Measurements from ENCODE around the gene NINJ2. TPM values are rescaled to one million over a fixed set of nuclear protein-coding genes. Genes with fewer than 3 reads are reported as not detected.
"Not testable (repeated sequence)": the region's sequence is repeated elsewhere in the genome, so short reads cannot be mapped to it uniquely, and the experiment has no call there.

Gene NINJ2
- total RNA-seq, 1 experiment from 2014 or later = not detected

DNA sequence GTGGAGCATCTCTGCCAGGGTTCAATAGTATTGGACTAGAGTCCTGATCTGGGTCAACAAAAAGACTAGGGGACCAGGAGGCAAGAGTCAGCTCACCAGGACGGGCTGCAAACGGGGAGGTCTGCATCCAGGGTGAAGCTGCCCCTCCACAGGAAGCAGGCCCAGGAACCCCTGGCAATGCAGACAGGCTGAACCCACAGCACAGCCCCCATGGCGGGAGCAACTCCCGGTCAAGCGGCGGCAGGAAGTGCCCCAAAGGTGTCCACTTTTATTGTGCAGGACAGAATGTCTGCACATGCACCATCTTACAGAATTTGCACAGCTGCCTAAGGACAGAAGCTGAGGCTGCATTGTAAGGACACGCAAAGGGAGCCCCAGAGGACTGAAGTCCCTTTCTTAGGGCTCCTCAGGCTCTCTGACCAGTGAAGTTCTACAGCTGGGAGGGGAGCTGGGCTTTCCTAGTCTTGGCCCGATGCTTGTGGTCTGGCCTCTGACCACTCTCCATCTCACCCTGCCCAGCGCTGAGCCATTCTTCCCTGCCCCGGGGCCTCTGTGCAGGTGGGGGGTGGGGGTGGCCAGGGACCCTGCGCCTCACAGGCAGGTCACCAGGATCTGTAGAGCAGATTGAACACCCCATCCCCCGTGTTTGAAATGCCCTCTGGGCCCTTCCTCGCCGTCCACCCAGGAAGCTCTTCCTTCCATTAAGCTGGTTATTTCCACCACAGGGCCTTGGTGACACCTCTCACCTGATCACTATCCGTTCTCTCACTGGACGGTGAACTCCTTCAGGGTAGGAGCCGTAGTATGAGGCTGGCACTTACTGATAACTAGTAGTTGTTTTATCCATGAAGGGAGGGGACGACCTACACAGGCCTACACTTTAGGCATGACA lies 75.9 kb downstream of the NINJ2 start:
- no peak for DNase-seq (ENCODE audit: low read depth)

DNA sequence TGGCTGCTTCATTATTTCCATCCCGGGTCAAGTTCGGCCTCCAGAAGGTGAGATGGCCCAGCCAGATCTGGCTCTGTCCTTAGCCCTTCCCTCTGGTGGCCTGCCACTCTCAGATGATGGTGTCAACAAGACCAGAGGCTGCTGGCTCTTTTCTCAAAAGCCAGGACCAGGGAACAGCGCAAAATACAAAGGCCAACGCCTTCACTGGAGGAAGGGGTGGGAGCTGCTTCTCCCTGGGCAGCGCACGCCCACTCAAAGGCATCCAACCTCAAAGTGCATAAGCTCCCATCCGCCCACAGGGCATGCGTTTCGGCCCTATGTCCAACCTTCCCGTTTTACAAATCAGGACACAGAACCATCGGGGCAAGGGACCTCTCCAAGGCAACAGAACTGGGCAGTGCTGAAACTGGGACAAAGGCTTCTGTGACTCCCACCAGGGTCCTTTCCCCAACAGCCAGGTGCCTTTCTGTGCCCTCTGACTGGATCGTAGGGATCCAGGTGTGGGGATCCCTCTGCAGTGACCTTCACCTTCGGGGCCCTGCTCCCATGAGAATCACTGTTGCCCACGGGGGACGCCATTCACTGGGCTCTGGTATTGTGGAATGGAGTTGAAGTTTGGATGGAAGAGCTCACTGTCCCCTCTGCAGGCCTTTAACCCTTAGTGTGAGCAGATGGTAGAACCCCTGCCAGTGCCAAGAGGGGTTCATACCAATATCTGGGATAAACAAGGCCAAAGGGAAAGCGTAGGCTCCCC lies 76.8 kb downstream of the NINJ2 start:
- no peak for DNase-seq (ENCODE audit: low read depth)

DNA sequence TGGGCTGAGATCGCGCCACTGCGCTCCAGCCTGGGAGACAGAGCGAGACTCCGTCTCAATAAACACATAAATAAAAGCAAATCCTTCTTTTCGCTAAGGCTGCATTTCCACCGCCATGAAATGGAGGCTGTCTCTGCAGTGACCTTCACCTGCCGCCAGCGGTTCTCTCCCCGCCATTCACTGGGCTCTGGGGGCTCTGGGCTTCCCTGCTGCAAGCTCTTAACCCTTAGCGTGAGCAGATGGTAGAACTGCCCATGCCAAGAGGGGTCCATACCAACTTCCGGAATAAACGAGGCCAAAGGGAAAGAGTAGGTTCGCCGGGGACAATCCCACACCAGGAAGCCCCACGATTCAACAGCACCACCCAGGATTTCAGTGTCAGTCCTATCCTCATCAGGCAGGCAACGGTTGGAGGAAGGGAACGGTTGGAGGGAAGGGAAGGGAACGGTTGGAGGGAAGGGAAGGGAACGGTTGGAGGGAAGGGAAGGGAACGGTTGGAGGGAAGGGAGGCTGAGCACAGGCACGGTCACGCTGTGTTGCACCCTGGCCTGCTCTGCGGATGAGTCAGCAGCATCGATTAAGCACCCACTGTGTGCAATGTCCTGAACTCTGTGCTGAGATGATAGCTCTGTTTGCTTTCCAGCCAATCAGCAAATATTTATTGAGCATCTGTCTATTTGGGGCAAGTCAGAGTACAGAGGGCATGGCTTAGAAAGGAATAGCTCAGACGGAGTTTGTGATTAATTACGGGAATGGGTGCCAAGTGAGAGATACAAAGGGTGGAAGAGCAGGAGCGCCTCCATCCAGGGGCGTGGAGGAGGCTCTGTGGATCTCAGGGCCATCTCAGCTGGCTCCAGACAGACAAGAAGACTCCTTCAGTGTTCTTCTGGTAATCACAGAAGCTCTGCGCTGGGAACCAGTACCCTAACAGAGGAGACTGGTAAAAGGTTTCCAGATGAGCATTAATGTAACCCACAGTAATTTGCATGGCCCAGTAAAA lies 77.9 kb downstream of the NINJ2 start:
- no peak for DNase-seq (ENCODE audit: low read depth)

DNA sequence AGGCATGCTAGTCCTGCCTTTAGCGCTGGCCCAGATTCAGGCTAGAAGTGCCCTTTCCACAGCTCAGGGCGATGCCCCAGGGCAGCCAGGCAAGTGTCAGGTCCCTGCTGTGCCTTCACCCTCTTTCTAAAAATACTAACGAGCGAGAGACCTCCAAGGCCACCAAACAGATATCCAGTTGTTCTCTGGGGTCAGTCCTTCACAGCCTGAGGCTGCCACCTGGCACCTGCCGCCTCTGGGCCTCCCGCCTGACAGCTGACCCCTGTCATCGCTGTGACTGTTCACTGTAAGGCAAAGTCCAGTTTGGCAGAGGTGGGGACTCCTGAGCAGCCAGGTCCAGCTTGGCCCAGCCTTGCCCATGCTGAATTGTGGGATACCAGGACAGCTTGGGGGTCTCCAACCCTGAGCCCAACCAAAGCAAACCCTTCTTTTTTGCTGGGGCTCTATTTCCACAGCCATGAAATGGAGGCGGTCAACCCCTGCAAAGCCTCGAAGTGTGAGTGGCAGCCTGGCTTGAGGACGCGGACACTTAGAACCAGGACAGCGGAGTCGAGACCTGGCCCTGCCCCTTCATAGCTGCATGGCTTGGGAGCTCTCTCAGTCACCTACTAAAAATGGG lies 79.9 kb downstream of the NINJ2 start:
- DNase-seq (ENCODE audit: low read depth) = no peak

DNA sequence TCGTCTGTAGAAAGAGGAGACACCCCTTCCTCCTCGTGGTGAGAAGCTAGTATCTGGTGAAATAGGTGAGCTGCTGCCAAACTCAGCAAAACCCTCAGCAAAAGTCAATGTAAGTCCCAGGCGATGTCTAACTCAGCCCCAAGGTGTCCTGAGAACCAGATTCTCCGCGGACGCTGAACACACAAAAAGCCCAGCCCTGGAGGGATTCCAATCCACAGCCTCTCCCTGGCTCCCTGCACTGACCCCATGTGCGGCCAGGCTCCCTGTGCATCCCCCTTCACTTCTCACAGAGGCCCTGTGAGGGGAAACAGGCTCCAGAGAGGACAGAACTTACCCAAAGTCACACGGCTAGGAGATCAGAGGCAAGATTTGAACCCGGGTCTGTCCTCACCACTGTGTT lies 81.5 kb downstream of the NINJ2 start:
- no peak for DNase-seq (ENCODE audit: low read depth)

DNA sequence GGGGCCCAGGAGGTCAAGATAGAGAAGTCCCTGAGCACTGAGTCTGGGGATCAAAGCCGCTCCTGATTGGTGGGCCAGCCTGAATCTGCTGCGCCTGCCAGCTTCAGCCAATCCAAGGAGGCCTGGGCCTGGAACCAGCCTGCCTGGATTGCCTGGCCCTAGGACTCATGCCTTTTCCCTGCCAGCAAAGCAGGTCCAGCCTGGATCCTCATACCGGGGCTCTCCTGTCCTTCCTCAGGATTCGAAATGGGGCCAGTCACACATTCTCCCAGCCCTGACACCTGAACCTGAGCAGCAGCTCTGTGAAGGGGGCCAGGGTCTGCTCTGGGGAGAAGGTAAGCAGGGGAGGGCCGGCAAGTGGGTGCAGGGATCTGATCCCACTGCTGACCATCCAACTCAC lies 81.9 kb downstream of the NINJ2 start:
- no peak for DNase-seq (ENCODE audit: low read depth)

DNA sequence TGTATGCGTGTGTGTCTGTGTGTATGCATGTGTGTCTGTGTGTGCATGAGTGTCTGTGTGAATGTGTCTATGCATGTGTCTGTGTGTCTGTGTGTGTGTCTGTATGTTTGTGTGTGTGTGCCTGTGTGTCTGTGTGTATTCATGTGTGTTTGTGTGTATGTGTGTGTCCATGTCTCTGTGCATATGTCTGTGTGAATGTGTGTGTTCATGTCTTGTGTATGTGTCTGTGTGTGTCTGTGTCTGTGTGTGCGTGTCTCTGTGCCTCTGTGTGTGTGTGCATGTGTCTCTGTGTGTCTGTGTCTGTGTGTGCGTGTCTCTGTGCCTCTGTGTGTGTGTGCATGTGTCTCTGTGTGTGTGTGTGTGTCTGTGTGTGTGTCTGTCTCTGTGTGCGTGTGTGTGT lies 82.4 kb downstream of the NINJ2 start:
- no peak for DNase-seq (ENCODE audit: low read depth)

DNA sequence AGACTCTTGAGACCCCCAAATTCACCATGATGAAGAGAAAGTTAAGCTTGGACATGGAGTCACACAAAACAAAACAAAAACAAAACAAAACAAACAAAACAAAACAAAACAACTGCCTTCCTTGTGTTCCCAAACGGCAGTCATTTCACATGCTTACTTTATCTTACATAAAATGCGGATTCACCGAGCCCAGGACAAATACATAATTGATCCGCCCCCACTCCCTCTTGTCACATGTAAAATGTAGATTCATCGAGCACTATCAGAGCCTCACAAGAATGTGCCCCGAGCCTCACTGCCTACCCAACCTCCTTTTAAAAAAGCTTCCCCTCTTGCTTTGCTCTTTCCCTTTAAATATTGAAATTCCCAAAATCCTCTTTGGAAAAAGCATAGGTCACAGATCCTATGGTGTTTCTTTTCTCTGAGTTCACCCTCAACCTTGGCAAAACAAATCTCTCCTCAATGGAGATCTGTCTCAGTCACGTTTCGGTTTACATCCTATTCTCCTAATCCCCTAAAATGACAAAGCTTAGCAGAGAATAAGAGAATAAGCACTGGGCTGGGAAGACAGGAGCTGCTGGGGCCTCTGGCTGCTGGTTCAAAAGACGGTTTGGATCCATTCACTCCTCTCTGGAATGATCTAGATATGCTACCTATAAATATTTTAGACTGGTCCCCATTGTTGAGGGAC lies 83.7 kb downstream of the NINJ2 start:
- no peak for DNase-seq (ENCODE audit: low read depth)

DNA sequence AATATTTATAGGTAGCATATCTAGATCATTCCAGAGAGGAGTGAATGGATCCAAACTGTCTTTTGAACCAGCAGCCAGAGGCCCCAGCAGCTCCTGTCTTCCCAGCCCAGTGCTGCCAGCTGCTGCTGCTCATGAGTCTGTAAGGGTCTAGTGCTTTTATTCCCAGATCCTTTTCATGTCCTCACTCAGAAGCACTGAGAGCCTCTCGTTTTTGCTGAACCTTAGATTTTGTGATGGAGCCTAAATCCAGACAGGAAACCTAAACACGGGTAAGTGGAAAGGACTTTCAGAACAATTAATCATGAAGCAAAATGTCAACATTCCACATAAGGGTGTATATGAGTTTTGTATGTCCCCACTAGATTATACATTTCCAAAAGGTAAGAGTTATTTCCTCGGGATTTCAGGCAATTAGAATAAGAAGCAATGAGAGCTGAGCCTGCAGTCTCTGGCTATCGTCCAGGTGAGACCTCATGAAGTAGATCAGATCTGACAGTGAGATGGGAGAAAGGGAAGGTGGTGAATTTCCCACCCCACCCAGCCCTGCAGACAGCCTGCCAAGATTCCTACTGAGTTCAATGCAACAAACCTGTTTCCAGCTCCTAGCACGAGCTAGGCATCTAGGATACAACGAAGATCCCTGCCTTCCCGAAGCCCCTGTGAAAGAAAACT lies 84.4 kb downstream of the NINJ2 start:
- no peak for DNase-seq (ENCODE audit: low read depth)

DNA sequence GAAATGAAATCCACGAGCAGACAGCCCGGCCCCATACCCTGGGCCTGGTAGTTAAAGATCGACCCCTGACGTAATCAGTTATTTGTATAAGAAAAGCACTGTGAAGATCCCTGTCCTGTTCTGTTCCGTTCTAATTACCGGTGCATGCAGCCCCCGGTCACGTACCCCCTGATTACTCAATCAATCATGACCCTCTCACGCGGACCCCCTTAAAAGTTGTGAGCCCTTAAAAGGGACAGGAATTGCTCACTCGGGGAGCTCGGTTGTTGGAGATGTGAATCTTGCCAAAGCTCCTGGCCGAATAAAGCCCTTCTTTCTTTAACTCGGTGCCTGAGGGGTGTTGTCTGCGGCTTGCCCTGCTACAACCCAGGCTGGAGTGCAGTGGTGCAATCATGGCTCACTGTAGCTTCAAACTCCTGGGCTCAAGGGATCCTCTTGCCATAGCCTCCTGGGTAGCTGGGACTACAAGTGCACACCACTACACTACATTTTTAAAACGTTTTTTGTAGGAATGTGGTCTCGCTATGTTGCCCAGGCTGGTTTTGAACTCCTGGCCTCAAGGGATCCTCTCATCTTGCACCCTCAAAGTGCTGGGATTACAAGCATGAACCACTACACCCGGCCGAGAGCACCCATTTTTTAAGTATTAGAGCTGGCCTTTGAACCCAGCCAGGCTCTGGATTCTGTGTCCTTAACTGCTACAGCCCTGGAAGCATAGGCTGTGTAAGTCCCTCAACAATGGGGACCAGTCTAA lies 85.1 kb downstream of the NINJ2 start:
- DNase-seq (ENCODE audit: low read depth) = not testable (repeated sequence)

DNA sequence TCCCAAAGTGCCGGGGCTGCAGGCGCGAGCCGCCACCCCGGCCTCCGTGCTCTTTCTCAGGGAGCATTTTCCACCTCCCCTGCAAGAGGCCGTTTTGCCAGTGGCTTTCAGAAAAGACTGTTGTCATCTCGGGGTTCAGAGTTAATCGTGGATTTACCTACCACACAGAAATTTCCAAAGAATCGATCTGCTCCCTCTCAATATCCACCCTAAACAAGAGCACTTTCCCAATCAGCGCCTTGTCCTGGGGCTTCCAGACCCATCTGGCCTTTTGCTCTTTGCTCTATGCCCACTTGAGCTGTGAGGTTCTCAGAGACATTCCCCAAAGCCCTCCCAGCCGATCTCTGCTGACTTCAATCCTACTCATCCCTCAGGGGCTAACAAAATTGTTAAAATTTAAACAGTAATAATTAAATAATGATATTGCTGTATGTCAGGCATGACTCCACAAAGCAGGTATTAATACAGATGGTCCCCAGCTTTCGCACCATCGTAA lies 86.6 kb downstream of the NINJ2 start:
- no peak for DNase-seq (ENCODE audit: low read depth)

DNA sequence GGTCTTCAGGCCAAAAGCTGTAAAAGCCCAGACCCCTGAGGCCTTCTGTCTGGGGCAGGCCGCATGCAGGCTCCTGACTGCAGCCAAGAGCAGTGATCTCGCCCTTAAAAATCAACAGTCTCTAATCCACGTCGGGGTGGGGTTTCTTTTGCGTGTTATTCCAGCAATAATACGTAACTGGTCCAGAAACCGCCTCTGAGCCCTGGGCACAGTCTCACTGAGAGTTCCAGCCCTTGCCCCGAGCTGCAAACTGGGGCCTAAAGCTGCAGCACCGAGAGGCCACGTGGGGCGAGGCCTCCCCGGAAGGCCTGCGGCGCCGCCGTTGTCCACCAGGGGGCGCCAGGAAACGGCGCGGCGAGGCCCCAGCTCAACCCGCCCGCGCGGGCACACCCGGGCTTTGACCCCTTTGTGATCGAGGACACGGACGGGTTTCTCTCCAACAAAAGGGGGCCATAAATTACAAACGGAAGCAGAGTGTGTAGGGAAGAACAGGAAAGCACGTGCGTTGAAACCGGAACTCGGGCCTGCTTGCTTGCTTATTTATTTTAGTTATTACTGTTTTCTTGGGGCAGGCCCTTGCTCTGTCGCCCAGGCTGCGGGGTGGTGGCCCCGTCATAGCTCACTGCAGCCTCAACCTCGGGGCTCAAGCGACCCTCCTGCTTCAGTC lies 87.2 kb downstream of the NINJ2 start:
- peak; percentile 70 for DNase-seq (ENCODE audit: low read depth)

DNA sequence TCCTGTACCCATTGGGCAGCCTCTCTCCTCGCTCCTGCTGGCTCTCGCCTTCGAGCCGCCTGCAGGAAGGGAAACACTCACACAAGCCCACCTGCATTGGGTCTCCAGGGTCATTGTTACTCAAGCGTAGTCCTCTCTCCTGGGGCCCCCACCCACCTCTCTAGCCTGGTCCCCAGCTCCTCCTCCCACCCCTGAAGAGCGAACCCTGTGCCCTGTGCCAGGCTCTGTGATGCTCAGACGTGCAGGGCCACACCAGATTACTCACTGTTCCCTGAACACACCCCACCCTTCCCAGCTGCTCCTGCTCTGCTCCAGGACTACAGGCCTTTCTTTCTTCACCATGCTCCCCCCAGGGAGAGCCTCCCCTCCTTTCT lies 88.1 kb downstream of the NINJ2 start:
- DNase-seq (ENCODE audit: low read depth) = peak; percentile 57

DNA sequence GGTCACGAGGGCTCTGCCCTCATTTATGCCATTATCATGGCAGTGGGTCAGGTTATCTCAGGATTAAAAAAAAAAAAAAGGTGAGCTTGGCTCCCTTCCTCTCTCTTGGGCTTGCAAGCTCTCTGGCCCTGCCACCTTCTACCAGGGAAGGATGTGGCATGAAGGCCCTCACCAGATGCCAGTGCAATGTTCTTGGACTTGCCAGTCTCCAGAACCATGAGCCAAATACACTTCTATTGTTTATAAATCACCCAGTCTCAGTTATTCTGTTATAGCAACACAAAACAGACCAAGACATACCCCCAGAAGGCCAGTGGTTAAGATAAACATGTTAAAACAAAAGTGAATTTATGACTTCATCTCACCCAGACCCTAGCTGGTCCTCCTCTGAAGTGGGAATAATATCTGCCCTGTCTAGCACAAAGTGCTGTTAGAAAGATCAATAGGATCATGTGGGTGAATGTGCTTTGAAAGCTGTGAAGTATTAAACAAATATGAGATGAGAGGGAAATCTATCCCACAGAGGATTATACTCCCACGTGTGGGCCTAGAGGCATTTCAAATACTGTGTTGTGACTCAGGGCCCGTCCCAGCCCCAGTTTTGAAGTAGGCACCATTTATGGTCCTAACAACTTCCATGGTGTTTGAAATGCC lies 88.6 kb downstream of the NINJ2 start:
- DNase-seq (ENCODE audit: low read depth) = peak; percentile 61

DNA sequence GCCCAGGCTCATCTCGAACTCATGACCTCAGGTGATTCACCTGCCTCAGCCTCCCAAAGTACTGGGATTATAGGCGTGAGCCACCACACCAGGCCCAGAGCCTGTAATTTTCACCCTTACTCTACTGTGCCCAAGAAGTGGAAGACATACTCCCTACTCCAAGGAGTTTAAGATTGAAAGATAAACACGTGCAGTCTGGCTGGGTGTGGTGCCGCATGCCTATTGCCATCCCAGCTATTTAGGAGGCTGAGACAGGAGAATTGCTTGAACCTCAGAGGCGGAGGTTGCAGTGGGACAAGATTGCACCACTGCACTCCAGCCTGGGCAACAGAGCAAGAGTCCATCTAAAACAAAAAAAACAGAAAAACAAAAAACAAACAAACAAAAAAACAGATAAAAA lies 90.0 kb downstream of the NINJ2 start:
- no peak for DNase-seq (ENCODE audit: low read depth)

DNA sequence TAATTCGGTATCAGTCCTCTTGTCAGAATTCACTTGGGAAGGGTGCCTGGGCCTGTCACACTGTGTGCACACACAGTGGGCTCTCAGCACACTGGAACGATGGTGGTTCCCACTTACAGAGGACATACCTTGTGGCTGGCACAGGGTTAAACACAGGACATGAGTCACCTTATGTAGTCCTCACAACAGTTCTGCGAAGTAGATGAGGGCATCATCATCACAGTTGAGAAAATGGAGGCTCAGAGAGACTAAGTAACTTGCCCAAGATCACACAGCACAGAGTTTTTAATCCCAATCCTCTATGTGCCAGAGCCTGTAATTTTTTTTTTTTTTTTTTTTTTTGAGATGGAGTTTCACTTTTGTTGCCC lies 90.7 kb downstream of the NINJ2 start:
- peak; percentile 63 for DNase-seq (ENCODE audit: low read depth)

DNA sequence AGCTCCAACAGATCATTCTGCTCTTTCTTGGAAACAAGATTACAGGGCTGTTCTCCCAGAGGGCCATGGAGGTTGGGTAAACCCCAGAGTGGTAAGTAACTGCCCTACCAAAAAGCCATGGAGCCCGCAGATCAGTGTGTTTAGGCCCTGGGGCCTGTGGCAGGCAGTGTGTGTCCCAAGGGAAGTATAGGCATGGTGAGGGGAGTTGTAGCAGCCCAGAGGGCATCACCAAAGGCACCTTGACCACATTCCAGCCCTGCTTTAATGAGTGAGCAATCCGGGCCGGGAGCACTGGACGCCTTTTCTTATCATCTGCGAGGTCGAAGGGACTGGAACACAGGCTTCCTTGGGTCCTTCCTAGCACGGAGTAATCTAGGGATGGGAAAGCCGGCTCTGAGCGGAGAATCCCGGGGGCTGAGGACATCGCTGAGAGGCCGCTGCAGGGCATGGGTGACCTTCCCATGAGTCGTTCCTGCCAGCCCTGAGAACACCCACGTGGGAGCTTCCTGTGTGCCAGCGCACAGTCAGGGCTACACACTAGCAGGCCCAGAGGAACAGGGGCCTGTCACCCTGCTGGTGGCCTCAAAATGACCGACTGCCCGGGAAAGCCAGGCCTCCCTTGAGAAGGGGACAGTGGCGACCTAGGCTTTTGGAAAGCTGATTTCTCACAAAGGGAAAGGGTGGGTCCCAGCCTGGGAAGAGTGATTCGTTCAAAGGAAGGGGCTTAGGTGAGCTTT lies 91.3 kb downstream of the NINJ2 start:
- DNase-seq (ENCODE audit: low read depth) = peak; percentile 27
